ENCODE measurements around the gene PAXX. TPM values are rescaled to one million over a fixed set of nuclear protein-coding genes. Genes with fewer than 3 reads are reported as not detected.

The PAXX gene
- total and polyA plus RNA-seq, 9 of the 15 experiments (the other 6 are each of a cell fraction or from before 2014, with no cell fraction given) = 1.2 to 175 (median 38.5) TPM

- Histone ChIP-seq H4K20me1 (replicated peaks; ENCODE audit: control insufficient read depth, insufficient read depth, low read length) (no peaks in the 10 kb centered on the region), H3K4me3 (no peak overlapping the region), H3K27me3 (ENCODE audit: control insufficient read depth in 2 of 2, insufficient read depth in 2 of 2, low read length in 2 of 2) (no peaks in the 10 kb centered on the region), H2AFZ (ENCODE audit: low read depth, low read length) (no peak overlapping the region), H3K9ac (ENCODE audit: insufficient read depth in 1 of 2, low read depth in 2 of 2, low read length in 2 of 2) (no peak overlapping the region), H3K4me2 (ENCODE audit: insufficient read depth, low read length) (no peak overlapping the region), H3K4me1 (replicated peaks in 1 of 2; ENCODE audit: control insufficient read depth in 2 of 2, insufficient read depth in 2 of 2, low read length in 2 of 2) (peaks cover 3 to 56% of the 10 kb centered on the region in 2 experiments; a peak in 4 of 5 replicates), H3K9me1 (ENCODE audit: control insufficient read depth, insufficient read depth, low read length) (no peaks in the 10 kb centered on the region), H3K36me3 (ENCODE audit: control insufficient read depth, insufficient read depth, low read length) (no peaks in the 10 kb centered on the region), H3K79me2 (ENCODE audit: control insufficient read depth, insufficient read depth, low read length) (no peaks in the 10 kb centered on the region), H3K9me3 (replicated peaks; ENCODE audit: control insufficient read depth, insufficient read depth, low read depth, low read length) (no peaks in the 10 kb centered on the region), H3K27ac (ENCODE audit: extremely low read depth, low read depth, low read length) (no peak overlapping the region)
- no peak for FAIRE-seq
- ChIA-PET CTCF (ENCODE audit: low intra/inter-chr PET ratio) (no interaction called here), POLR2A (no interaction called here)
- in situ Hi-C loops (cut with MboI) (no loop called here), intact Hi-C loops (cut with micrococcal nuclease) (no loop called here)
- DNase-seq (ENCODE audit: extremely low read depth in 1 of 4, low spot score in 3 of 4) = no peak
- ATAC-seq = no peak
- BruUV-seq (replicated peaks) = no TSS peak
- 68% methylated on average over 31 of the region's 48 CpGs for WGBS (ENCODE audit: insufficient coverage, low coverage, missing lambda C conversion rate)
- TF ChIP-seq E2F1 (CRISPR knock-in tag; IDR thresholded peaks at IDR 0.05) (no peak), FOXJ2 (tag; IDR thresholded peaks at IDR 0.05) (no peak), SAFB (IDR thresholded peaks at IDR 0.05; ENCODE audit: borderline replicate concordance, low read depth, low read length) (no peak), RBFOX2 (IDR thresholded peaks at IDR 0.05; ENCODE audit: low read depth, low read length) (no peak), ZFPM2 (CRISPR knock-in tag; IDR thresholded peaks at IDR 0.05) (no peak), NEUROD1 (IDR thresholded peaks at IDR 0.05; ENCODE audit: borderline replicate concordance, low read depth, low read length, partially characterized antibody) (no peak), BRF2 (IDR thresholded peaks at IDR 0.05; ENCODE audit: borderline replicate concordance, insufficient read depth, insufficient read length) (no peak), RB1 (IDR thresholded peaks at IDR 0.05; ENCODE audit: low read depth) (no peak), ZBTB43 (CRISPR knock-in tag; IDR thresholded peaks at IDR 0.05) (no peak), LARP7 (IDR thresholded peaks at IDR 0.05) (no peak), CTBP1 (IDR thresholded peaks at IDR 0.05; ENCODE audit: borderline replicate concordance) (no peak), U2AF1 (optimal IDR thresholded peaks at IDR 0.05; ENCODE audit: low read depth, low read length) (no peak), MCM3 (IDR thresholded peaks at IDR 0.05) (no peak), TOE1 (IDR thresholded peaks at IDR 0.05; ENCODE audit: borderline replicate concordance) (no peak), TOE1 (CRISPR knock-in tag; IDR thresholded peaks at IDR 0.05; ENCODE audit: borderline replicate concordance, low read depth) (no peak)
- TF ChIP-seq, protein P1, sequence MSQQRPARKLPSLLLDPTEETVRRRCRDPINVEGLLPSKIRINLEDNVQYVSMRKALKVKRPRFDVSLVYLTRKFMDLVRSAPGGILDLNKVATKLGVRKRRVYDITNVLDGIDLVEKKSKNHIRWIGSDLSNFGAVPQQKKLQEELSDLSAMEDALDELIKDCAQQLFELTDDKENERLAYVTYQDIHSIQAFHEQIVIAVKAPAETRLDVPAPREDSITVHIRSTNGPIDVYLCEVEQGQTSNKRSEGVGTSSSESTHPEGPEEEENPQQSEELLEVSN (IDR thresholded peaks at IDR 0.05; ENCODE audit: borderline replicate concordance in 1 of 2, extremely low read depth in 1 of 2, insufficient read depth in 1 of 2, insufficient read length in 1 of 2, low read depth in 1 of 2, low read length in 1 of 2, poor library complexity in 1 of 2, severe bottlenecking in 1 of 2) = no peak
Observed at GRCh38 chr9:136985027-136985602, 7.1 kb upstream of the PAXX start.

Data from K562 (cell line).